OCI-LY3 (cell line): Measurements from ENCODE around the gene GRID2.

ENCODE experiments used
- CTCF ChIP-seq: fragments of 200-600, 300-600 bp; sonication (generic); IDR thresholded peaks from 2 replicates; pipeline ENCODE4 v1.5.1; 2014; ENCODE audit warnings: antibody characterized with exemption, low read length, low read depth
- EZH2phosphoT487 ChIP-seq: fragments of 200-600 bp; shearing (Covaris generic); IDR thresholded peaks from 2 replicates; pipeline ENCODE4 v1.6.1; 2018; ENCODE audit warnings: antibody characterized with exemption, mixed run types, low read depth

GRCh38 chr4:93063325-93063724 lies 759.6 kb downstream of the GRID2 start:
- TF ChIP-seq CTCF (no peak), EZH2phosphoT487 (no peak)
